ENCODE measurements around the gene RNU4-1.

Gene RNU4-1

GRCh38 chr12:120301962-120302815, 9.2 kb upstream of the RNU4-1 start, which contains the start of gene SIRT4:
SIRT4 (plus strand) TSS chr12:120302321; CDS start chr12:120303562, 1,241 bp downstream.
- peak; percentile 92 for TF ChIP-seq CTCF (IDR thresholded peaks at IDR 0.05; ENCODE audit: low read depth, low read length)
- no peaks in the 10 kb centered on the region for H3K27me3 ChIP-seq
- peak; percentile 92 for DNase-seq
- H3K36me3 ChIP-seq = peaks cover 3% of the 10 kb centered on the region; the same call in 1 of the 2 replicates
- H3K4me1 ChIP-seq = no peaks in the 10 kb centered on the region
- peak within 1 kb of the TSS; percentile 77 for H3K4me3 ChIP-seq (ENCODE audit: low read depth, low read length)
- no peaks in the 10 kb centered on the region for H3K9me3 ChIP-seq

GRCh38 chr12:120292411-120292660, 701 bp downstream of the RNU4-1 start:
- H3K4me3 ChIP-seq (ENCODE audit: low read depth, low read length) = peak overlapping the region; percentile 60
- H3K27me3 ChIP-seq = no peaks in the 10 kb centered on the region
- TF ChIP-seq CTCF (IDR thresholded peaks at IDR 0.05; ENCODE audit: low read depth, low read length) = no peak
- no peaks in the 10 kb centered on the region for H3K36me3 ChIP-seq
- DNase-seq = no peak
- no peaks in the 10 kb centered on the region; the same call in 1 of the 2 replicates for H3K4me1 ChIP-seq
- H3K9me3 ChIP-seq = no peaks in the 10 kb centered on the region

DNA sequence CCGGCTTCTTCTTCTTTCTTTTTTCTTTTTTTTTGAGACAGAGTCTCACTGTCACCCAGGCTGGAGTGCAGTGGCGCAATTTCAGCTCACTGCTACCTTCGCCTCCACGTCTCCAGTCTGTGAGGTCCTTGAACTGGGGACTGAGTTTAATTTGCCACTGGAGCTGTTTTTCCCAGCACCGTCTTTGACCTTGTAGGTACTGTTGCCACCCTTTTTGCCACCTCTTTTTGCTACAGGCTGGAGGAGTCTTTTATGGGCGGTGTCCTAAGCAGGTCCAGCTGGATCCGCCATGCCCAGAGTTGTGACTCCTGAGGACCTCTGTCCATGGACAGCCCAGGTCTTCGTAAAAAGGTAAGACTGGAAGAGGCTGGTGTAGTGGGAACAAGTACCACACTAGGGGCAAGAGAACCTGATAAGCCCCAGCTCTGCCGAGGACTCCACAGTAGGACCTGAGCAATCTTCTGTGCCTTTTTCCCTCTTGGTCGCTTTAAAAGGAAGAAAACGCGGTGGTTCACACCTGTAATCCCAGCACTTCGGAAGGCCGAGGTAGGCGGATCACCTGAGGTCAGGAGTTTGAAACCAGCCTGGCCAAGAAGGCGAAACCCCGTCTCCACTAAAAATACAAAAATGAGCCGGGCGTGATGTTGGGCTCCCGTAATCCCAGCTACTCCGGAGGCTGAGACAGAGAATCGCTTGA, 2.3 kb downstream of the RNU4-1 start:
- Histone ChIP-seq H3K4me1 (no peaks in the 10 kb centered on the region; the same call in 1 of the 2 replicates), H3K27me3 (no peaks in the 10 kb centered on the region), H3K9me3 (no peaks in the 10 kb centered on the region), H3K4me3 (ENCODE audit: low read depth, low read length) (peak overlapping the region; percentile 55), H3K36me3 (no peaks in the 10 kb centered on the region)
- no peak for DNase-seq
- TF ChIP-seq CTCF (IDR thresholded peaks at IDR 0.05; ENCODE audit: low read depth, low read length) = no peak

GRCh38 chr12:120287491-120287890, 5.5 kb downstream of the RNU4-1 start:
- no peak for TF ChIP-seq CTCF (IDR thresholded peaks at IDR 0.05; ENCODE audit: low read depth, low read length)

GRCh38 chr12:120286768-120287490, 6.1 kb downstream of the RNU4-1 start:
- Histone ChIP-seq H3K27me3 (no peaks in the 10 kb centered on the region), H3K4me1 (no peaks in the 10 kb centered on the region), H3K9me3 (no peaks in the 10 kb centered on the region), H3K36me3 (no peaks in the 10 kb centered on the region), H3K4me3 (ENCODE audit: low read depth, low read length) (no peak overlapping the region)
- no peak for DNase-seq
- no peak for TF ChIP-seq CTCF (IDR thresholded peaks at IDR 0.05; ENCODE audit: low read depth, low read length)

More at GRCh38 chr12:120287491-120287890, 5.5 kb downstream of the RNU4-1 start:
- no peaks in the 10 kb centered on the region for H3K27me3 ChIP-seq
- no peak overlapping the region for H3K4me3 ChIP-seq (ENCODE audit: low read depth, low read length)
- no peak for DNase-seq
- H3K36me3 ChIP-seq = no peaks in the 10 kb centered on the region
- H3K4me1 ChIP-seq = no peaks in the 10 kb centered on the region
- H3K9me3 ChIP-seq = no peaks in the 10 kb centered on the region
